ENCODE data around the gene TRAF7. TPM values are rescaled to one million over a fixed set of nuclear protein-coding genes. Genes with fewer than 3 reads are reported as not detected.

The TRAF7 gene
- total RNA-seq, 2 donors from 2014 or later, result 69.0 to 91.7 TPM

GRCh38 chr16:2206420-2206779 is 50.8 kb downstream of the TRAF7 start:
- Mint-ChIP-seq H3K36me3 (peaks cover 6% of the 10 kb centered on the region), H3K27me3 (no peaks in the 10 kb centered on the region)

GRCh38 chr16:2206780-2207433 is 51.3 kb downstream of the TRAF7 start:
- H3K4me1 Mint-ChIP-seq (ENCODE audit: low read depth in 2 of 2), result peaks cover 24% of the 10 kb centered on the region in 2 donors
- H3K27ac Mint-ChIP-seq, result peak overlapping the region; percentile 41 to 59
- ATAC-seq (no peak), DNase-seq (ENCODE audit: low spot score) (no peak)
- peak overlapping the region; percentile 86 for H3K4me3 Mint-ChIP-seq
- H3K27me3 Mint-ChIP-seq, result no peaks in the 10 kb centered on the region
- H3K36me3 Mint-ChIP-seq, result peaks cover 6% of the 10 kb centered on the region
- no peaks in the 10 kb centered on the region for H3K9me3 Mint-ChIP-seq

More at GRCh38 chr16:2206420-2206779, 50.8 kb downstream of the TRAF7 start:
- peak overlapping the region; percentile 86 for H3K4me3 Mint-ChIP-seq
- DNase-seq (ENCODE audit: low spot score) (no peak), ATAC-seq (no peak)
- H3K9me3 Mint-ChIP-seq, result no peaks in the 10 kb centered on the region
- peak overlapping the region; percentile 59 to 71 for H3K27ac Mint-ChIP-seq
- H3K4me1 Mint-ChIP-seq (ENCODE audit: low read depth in 2 of 2), result peaks cover 21% of the 10 kb centered on the region in 2 donors

GRCh38 chr16:2207872-2208271 is 52.3 kb downstream of the TRAF7 start:
- DNase-seq (ENCODE audit: low spot score) (no peak), ATAC-seq (no peak)
- Mint-ChIP-seq H3K36me3 (peaks cover 6% of the 10 kb centered on the region), H3K4me1 (ENCODE audit: low read depth in 2 of 2) (peaks cover 27 to 30% of the 10 kb centered on the region in 2 donors), H3K27ac (peak overlapping the region; percentile 41 to 48), H3K9me3 (no peaks in the 10 kb centered on the region), H3K27me3 (no peaks in the 10 kb centered on the region), H3K4me3 (peak overlapping the region; percentile 72)

GRCh38 chr16:2208308-2208707 is 52.7 kb downstream of the TRAF7 start:
- no peak overlapping the region for H3K4me3 Mint-ChIP-seq
- H3K36me3 Mint-ChIP-seq, result peaks cover 6% of the 10 kb centered on the region
- no peak overlapping the region for H3K27ac Mint-ChIP-seq
- ATAC-seq (no peak), DNase-seq (ENCODE audit: low spot score) (no peak)
- peaks cover 29 to 33% of the 10 kb centered on the region in 2 donors for H3K4me1 Mint-ChIP-seq (ENCODE audit: low read depth in 2 of 2)
- no peaks in the 10 kb centered on the region for H3K27me3 Mint-ChIP-seq
- no peaks in the 10 kb centered on the region for H3K9me3 Mint-ChIP-seq

GRCh38 chr16:2208772-2209171 is 53.2 kb downstream of the TRAF7 start:
- H3K36me3 Mint-ChIP-seq, result peaks cover 6% of the 10 kb centered on the region
- no peaks in the 10 kb centered on the region for H3K9me3 Mint-ChIP-seq
- H3K4me1 Mint-ChIP-seq (ENCODE audit: low read depth in 2 of 2), result peaks cover 34% of the 10 kb centered on the region in 2 donors
- H3K4me3 Mint-ChIP-seq, result no peak overlapping the region
- ATAC-seq (no peak), DNase-seq (ENCODE audit: low spot score) (no peak)
- no peaks in the 10 kb centered on the region for H3K27me3 Mint-ChIP-seq
- H3K27ac Mint-ChIP-seq, result no peak overlapping the region

GRCh38 chr16:2209258-2210008 is 53.9 kb downstream of the TRAF7 start:
- no peaks in the 10 kb centered on the region for H3K27me3 Mint-ChIP-seq
- H3K4me1 Mint-ChIP-seq (ENCODE audit: low read depth in 2 of 2), result peaks cover 30 to 31% of the 10 kb centered on the region in 2 donors
- ATAC-seq (no peak), DNase-seq (ENCODE audit: low spot score) (no peak)
- H3K4me3 Mint-ChIP-seq, result no peak overlapping the region
- no peak overlapping the region for H3K27ac Mint-ChIP-seq
- peaks cover 6% of the 10 kb centered on the region for H3K36me3 Mint-ChIP-seq
- no peaks in the 10 kb centered on the region for H3K9me3 Mint-ChIP-seq

GRCh38 chr16:2210009-2210332 is 54.4 kb downstream of the TRAF7 start:
- H3K27me3 Mint-ChIP-seq, result no peaks in the 10 kb centered on the region
- no peak for DNase-seq (ENCODE audit: low spot score)
- no peak overlapping the region for H3K27ac Mint-ChIP-seq

GRCh38 chr16:2210386-2211365 is 55.1 kb downstream of the TRAF7 start, which contains the start of gene BRICD5:
Gene BRICD5 (minus strand): TSS chr16:2210863. CDS start chr16:2210833, 30 bp downstream.
- H3K27ac Mint-ChIP-seq, result no peak within 1 kb of the TSS
- peaks cover 26 to 28% of the 10 kb centered on the region in 2 donors for H3K4me1 Mint-ChIP-seq (ENCODE audit: low read depth in 2 of 2)
- peaks cover 6% of the 10 kb centered on the region for H3K36me3 Mint-ChIP-seq
- no peak for ATAC-seq
- DNase-seq (ENCODE audit: low spot score), result no peak
- H3K9me3 Mint-ChIP-seq, result no peaks in the 10 kb centered on the region
- H3K4me3 Mint-ChIP-seq, result no peak within 1 kb of the TSS
- H3K27me3 Mint-ChIP-seq, result no peaks in the 10 kb centered on the region

More at GRCh38 chr16:2210009-2210332, 54.4 kb downstream of the TRAF7 start:
- no peaks in the 10 kb centered on the region for H3K9me3 Mint-ChIP-seq
- H3K4me3 Mint-ChIP-seq, result no peak overlapping the region
- no peak for ATAC-seq
- peaks cover 6% of the 10 kb centered on the region for H3K36me3 Mint-ChIP-seq
- peaks cover 26 to 28% of the 10 kb centered on the region in 2 donors for H3K4me1 Mint-ChIP-seq (ENCODE audit: low read depth in 2 of 2)

GRCh38 chr16:2211923-2212347 is 56.4 kb downstream of the TRAF7 start:
- peak overlapping the region; percentile 47 for H3K4me3 Mint-ChIP-seq
- H3K27ac Mint-ChIP-seq, result no peak overlapping the region
- ATAC-seq, result no peak
- H3K4me1 Mint-ChIP-seq (ENCODE audit: low read depth in 2 of 2), result peaks cover 21 to 23% of the 10 kb centered on the region in 2 donors
- DNase-seq (ENCODE audit: low spot score), result no peak
- H3K36me3 Mint-ChIP-seq, result peaks cover 6% of the 10 kb centered on the region
- H3K9me3 Mint-ChIP-seq, result no peaks in the 10 kb centered on the region
- no peaks in the 10 kb centered on the region for H3K27me3 Mint-ChIP-seq

- peak overlapping the region; percentile 84 for H3K4me3 Mint-ChIP-seq
- peaks cover 4% of the 10 kb centered on the region for H3K36me3 Mint-ChIP-seq
- no peaks in the 10 kb centered on the region for H3K9me3 Mint-ChIP-seq
- H3K27me3 Mint-ChIP-seq, result no peaks in the 10 kb centered on the region
- peak overlapping the region in 1 of 2 donors; percentile 43 for H3K27ac Mint-ChIP-seq
- no peak for DNase-seq (ENCODE audit: low spot score)
- no peak for ATAC-seq
- H3K4me1 Mint-ChIP-seq (ENCODE audit: low read depth in 2 of 2), result peaks cover 16 to 19% of the 10 kb centered on the region in 2 donors
Observed at GRCh38 chr16:2212362-2213324, 57.1 kb downstream of the TRAF7 start.

GRCh38 chr16:2213817-2214718 is 58.5 kb downstream of the TRAF7 start:
- no peak for DNase-seq (ENCODE audit: low spot score)
- no peak for ATAC-seq
- Mint-ChIP-seq H3K36me3 (no peaks in the 10 kb centered on the region), H3K4me3 (peak overlapping the region; percentile 84), H3K27me3 (no peaks in the 10 kb centered on the region), H3K27ac (peak overlapping the region in 1 of 2 donors; percentile 43), H3K9me3 (no peaks in the 10 kb centered on the region), H3K4me1 (ENCODE audit: low read depth in 2 of 2) (peaks cover 12 to 17% of the 10 kb centered on the region in 2 donors)

- peak; percentile 95 to 96 for ATAC-seq
- Mint-ChIP-seq H3K27ac (peak within 1 kb of the TSS; percentile 82 to 84), H3K9me3 (no peaks in the 10 kb centered on the region), H3K27me3 (no peaks in the 10 kb centered on the region), H3K4me1 (ENCODE audit: low read depth in 2 of 2) (peaks cover 12 to 17% of the 10 kb centered on the region in 2 donors), H3K4me3 (peak within 1 kb of the TSS; percentile 90), H3K36me3 (no peaks in the 10 kb centered on the region)
- no peak for DNase-seq (ENCODE audit: low spot score)
Observed at GRCh38 chr16:2214719-2214968, 59.1 kb downstream of the TRAF7 start, which contains the start of gene PGP. Gene PGP (minus strand): TSS chr16:2214840. CDS start chr16:2214777, 63 bp downstream.
